HepG2 (cell line): ENCODE results near the gene ACTL7B. TPM values are rescaled to one million over a fixed set of nuclear protein-coding genes. Genes with fewer than 3 reads are reported as not detected.

Experiments used
- ATAC-seq: fragments of 200-7000 bp; cut with Tn5 transposase; 3 replicates; pipeline ENCODE4 v1.9.1; 2020; ENCODE audit warnings: mild to moderate bottlenecking, moderate library complexity
- BruUV-seq: library from RNA; stranded (reverse); fragments of 400-500 nt; replicated peaks from 2 replicates; lab custom pipeline; 2021; lab: Mats Ljungman, UMichigan
- CTCF ChIA-PET: fragments of 300-600 bp; formaldehyde crosslinking; extraction: SDS; loops from one replicate; lab custom pipeline; 2021; ENCODE audit warnings: low total read pairs, inconsistent platforms, low intra/inter-chr PET ratio; lab: Yijun Ruan, JAX
- POLR2A ChIA-PET: fragments of 350-600 bp; sonication (Branson Sonifier 250); formaldehyde crosslinking; loops from one replicate; lab custom pipeline; 2020; ENCODE audit warnings: antibody characterized with exemption, inconsistent platforms; lab: Yijun Ruan, JAX
- DNase-seq: peaks from one replicate; pipeline ENCODE4 v3.0.0-alpha.2; 2015; ENCODE audit warnings: low spot score
- FAIRE-seq: peaks from 3 replicates; lab custom pipeline; 2011; peaks lifted over from hg19 to GRCh38; lab: Jason Lieb, UNC
- H2AFZ ChIP-seq: one replicate; pipeline ENCODE4 v1.6.1; 2011; ENCODE audit warnings: low read length, inconsistent platforms
- H3K27ac ChIP-seq: fragments of 300-600 bp; 3 replicates; pipeline ENCODE4 v1.8.0; 2011; ENCODE audit warnings: mixed run types, mild to moderate bottlenecking, mixed read lengths, low read length, inconsistent platforms; ENCODE audit not compliant: insufficient read depth; ENCODE audit errors: extremely low read length
- H3K27me3 ChIP-seq, 2 experiments: fragments of 200-600 bp in 1 of 2; 2 replicates in 1 of 2; 3 replicates in 1 of 2; pipeline versions ENCODE4 v1.6.0 to v1.8.0; 2011; ENCODE audit warnings: low read length in 2 of 2, mild to moderate bottlenecking in 2 of 2, moderate library complexity in 2 of 2, inconsistent platforms in 1 of 2; ENCODE audit not compliant: insufficient read depth in 2 of 2, control insufficient read depth in 1 of 2
- H3K36me3 ChIP-seq, 2 experiments: fragments of 200-600 bp in 1 of 2; replicated peaks in 1 of 2; 2 replicates in 1 of 2; 3 replicates in 1 of 2; pipeline versions ENCODE4 v1.5.1 to v1.8.0; 2011; ENCODE audit warnings: low read length in 2 of 2, inconsistent platforms in 1 of 2; ENCODE audit not compliant: insufficient read depth in 2 of 2, control insufficient read depth in 1 of 2
- H3K4me1 ChIP-seq: 2 replicates; pipeline ENCODE4 v1.5.1; 2012; ENCODE audit warnings: low read length, inconsistent platforms; ENCODE audit not compliant: insufficient read depth
- H3K4me2 ChIP-seq: 2 replicates; pipeline ENCODE4 v1.6.0; 2011; ENCODE audit warnings: low read depth, low read length, inconsistent platforms
- H3K4me3 ChIP-seq, 3 experiments: fragments of 200-600 bp in 1 of 3; sonication (generic), shearing (Covaris generic) in 1 of 3; replicated peaks in 1 of 3; 2 replicates each; pipeline ENCODE4 v1.5.1; 2011 to 2016; ENCODE audit warnings: low read length in 3 of 3, inconsistent platforms in 2 of 3, low read depth in 2 of 3, mild to moderate bottlenecking in 2 of 3, control low read depth in 1 of 3, mixed read lengths in 1 of 3; ENCODE audit not compliant: insufficient read depth in 1 of 3
- H3K79me2 ChIP-seq: one replicate; pipeline ENCODE4 v1.6.1; 2011; ENCODE audit warnings: low read length, inconsistent platforms; ENCODE audit not compliant: insufficient read depth
- H3K9ac ChIP-seq: 2 replicates; pipeline ENCODE4 v1.6.0; 2011; ENCODE audit warnings: mild to moderate bottlenecking, low read depth, low read length, inconsistent platforms; ENCODE audit not compliant: insufficient read depth
- H3K9me3 ChIP-seq: 2 replicates; pipeline ENCODE4 v1.5.1; 2012; ENCODE audit warnings: mild to moderate bottlenecking, low read length
- H4K20me1 ChIP-seq: 2 replicates; pipeline ENCODE4 v1.6.0; 2011; ENCODE audit warnings: inconsistent platforms, mild to moderate bottlenecking, low read length, moderate library complexity; ENCODE audit not compliant: insufficient read depth
- AFF4 ChIP-seq: sonication (generic); formaldehyde crosslinking; IDR thresholded peaks from 2 replicates; pipeline ENCODE4 v1.4.0; 2020; ENCODE audit warnings: missing genetic modification reagents
- ZFAT ChIP-seq: sonication (generic); formaldehyde crosslinking; conservative IDR thresholded peaks from 2 replicates; pipeline ENCODE4 v1.8.1; 2023; ENCODE audit warnings: missing genetic modification reagents, inconsistent platforms
- WGBS: methylation state at CpG from one replicate; pipeline ENCODE4 v1.1.6; 2017; ENCODE audit warnings: low lambda C conversion rate; 5-methylcytosine and 5-hydroxymethylcytosine counted together
- in situ Hi-C: cut with HindIII; loops from 2 replicates; pipeline ENCODE4 v1.10.0; 2017; ENCODE audit warnings: low pct_unique_long_range_greater_than_20kb; ENCODE audit not compliant: extremely low pct_ligation_motif_present
- intact Hi-C: fragments of 100-400 bp; cut with micrococcal nuclease; formaldehyde crosslinking; loops from one replicate; pipeline ENCODE4 v1.10.0; 2022; ENCODE audit not compliant: unreplicated experiment
- polyA plus RNA-seq, 8 experiments: library from polyadenylated mRNA; depleted of rRNA in 3 of 8; stranded (reverse) in 7 of 8; unstranded in 1 of 8; fragments of >200 nt; fragmentation: Illumina TruSeq in 4 of 8; extraction: Trizol in 4 of 8; gene quantifications; 2 replicates each; pipeline versions ENCODE4 v1.2.1 to v1.2.3, GENCODE V29; 2011 to 2016; ENCODE audit warnings: low read depth in 4 of 8, missing spikeins in 1 of 8, mixed read lengths in 1 of 8; ENCODE audit not compliant: insufficient read depth in 1 of 8
- total RNA-seq, 5 experiments: library from RNA; depleted of rRNA; stranded (reverse); fragments of >200 nt; fragmentation: Illumina TruSeq; extraction: Trizol; gene quantifications; 2 replicates each; pipeline ENCODE4 v1.2.3, GENCODE V29; 2016; ENCODE audit warnings: low read depth in 1 of 5

ACTL7B gene
- total and polyA plus RNA-seq, 2 of the 13 experiments (the other 11 are each of a cell fraction or from before 2014, with no cell fraction given), result 0.07 to 0.11 TPM

GRCh38 chr9:108904161-108904560 lies 48.4 kb upstream of the ACTL7B start:
- no peak for TF ChIP-seq AFF4 (CRISPR knock-in tag)
- no peaks in the 10 kb centered on the region for H3K27me3 ChIP-seq
- DNase-seq, result no peak
- intact Hi-C loops (no loop called here), in situ Hi-C loops (no loop called here)
- H2AFZ ChIP-seq, result no peak overlapping the region
- no peak overlapping the region for H3K4me2 ChIP-seq
- H3K9me3 ChIP-seq, result no peaks in the 10 kb centered on the region
- no peaks in the 10 kb centered on the region for H3K79me2 ChIP-seq
- no peak for FAIRE-seq
- no peak for ATAC-seq
- H3K4me1 ChIP-seq, result peaks cover 26% of the 10 kb centered on the region
- POLR2A ChIA-PET, result no interaction called here
- no TSS peak for BruUV-seq
- no peak overlapping the region for H3K4me3 ChIP-seq
- peaks cover 22 to 87% of the 10 kb centered on the region in 2 experiments for H3K36me3 ChIP-seq
- WGBS, result 98% methylated on average over 3 of the region's 3 CpGs
- CTCF ChIA-PET, result no interaction called here
- no peak overlapping the region for H3K9ac ChIP-seq
- H3K27ac ChIP-seq, result no peak overlapping the region
- no peaks in the 10 kb centered on the region for H4K20me1 ChIP-seq

- WGBS, result 97% methylated on average over 2 of the region's 2 CpGs
- no peak for TF ChIP-seq ZFAT (CRISPR knock-in tag)
- intact Hi-C loops, result no loop called here
- no peak overlapping the region for H2AFZ ChIP-seq
- FAIRE-seq (no peak), ATAC-seq (no peak), DNase-seq (no peak)
- no peaks in the 10 kb centered on the region for H3K79me2 ChIP-seq
- H3K9me3 ChIP-seq, result no peaks in the 10 kb centered on the region
- peaks cover 32% of the 10 kb centered on the region for H3K4me1 ChIP-seq
- H3K4me3 ChIP-seq, result no peak overlapping the region
- H3K4me2 ChIP-seq, result no peak overlapping the region
- peaks cover 19 to 87% of the 10 kb centered on the region in 2 experiments for H3K36me3 ChIP-seq
- ChIA-PET POLR2A (interaction anchor here (0.6 kb wide), 1 partner anchor 32 kb away, joined by 3 read pairs; no protein-coding TSS in a partner anchor), CTCF (no interaction called here)
- no peak overlapping the region for H3K9ac ChIP-seq
- no TSS peak for BruUV-seq
- in situ Hi-C loops, result no loop called here
- H3K27ac ChIP-seq, result no peak overlapping the region
- H3K27me3 ChIP-seq, result no peaks in the 10 kb centered on the region
- no peaks in the 10 kb centered on the region for H4K20me1 ChIP-seq
These were observed 47.8 kb upstream of the ACTL7B start for GRCh38 chr9:108903420-108904103.
